Measurements from ENCODE around the gene ITPR1. TPM values are rescaled to one million over a fixed set of nuclear protein-coding genes. Genes with fewer than 3 reads are reported as not detected.

The ITPR1 gene
- total RNA-seq, 2 donors from 2014 or later = 36.8 to 43.8 TPM

DNA sequence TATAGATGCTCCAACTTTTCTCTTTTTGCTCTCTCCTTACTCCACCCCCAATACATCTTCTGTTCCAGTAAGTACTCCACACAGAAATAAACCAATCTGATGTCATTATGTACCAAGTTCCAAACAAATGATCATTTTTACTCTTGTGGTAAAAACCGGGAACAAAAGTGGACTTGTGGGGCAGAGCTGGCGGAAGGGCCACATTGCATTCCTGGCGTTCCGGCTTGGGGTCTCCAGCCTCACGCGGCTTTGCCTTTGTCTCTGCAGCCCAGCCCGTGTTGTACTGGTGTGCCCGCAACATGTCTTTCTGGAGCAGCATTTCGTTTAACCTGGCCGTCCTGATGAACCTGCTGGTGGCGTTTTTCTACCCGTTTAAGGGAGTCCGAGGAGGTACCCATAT, 301.6 kb downstream of the ITPR1 start:
- peak; percentile 27 to 33 for ATAC-seq
- intact Hi-C loops (cut with DNase I) = no loop called here
- DNase-seq = no peak

GRCh38 chr3:4795905-4796304, 302.8 kb downstream of the ITPR1 start:
- ATAC-seq (no peak), DNase-seq (no peak)
- intact Hi-C loops (cut with DNase I) = no loop called here

- intact Hi-C loops (cut with DNase I) = no loop called here
- DNase-seq = no peak
- no peak for ATAC-seq
Measured at GRCh38 chr3:4797201-4797705, 304.1 kb downstream of the ITPR1 start.

DNA sequence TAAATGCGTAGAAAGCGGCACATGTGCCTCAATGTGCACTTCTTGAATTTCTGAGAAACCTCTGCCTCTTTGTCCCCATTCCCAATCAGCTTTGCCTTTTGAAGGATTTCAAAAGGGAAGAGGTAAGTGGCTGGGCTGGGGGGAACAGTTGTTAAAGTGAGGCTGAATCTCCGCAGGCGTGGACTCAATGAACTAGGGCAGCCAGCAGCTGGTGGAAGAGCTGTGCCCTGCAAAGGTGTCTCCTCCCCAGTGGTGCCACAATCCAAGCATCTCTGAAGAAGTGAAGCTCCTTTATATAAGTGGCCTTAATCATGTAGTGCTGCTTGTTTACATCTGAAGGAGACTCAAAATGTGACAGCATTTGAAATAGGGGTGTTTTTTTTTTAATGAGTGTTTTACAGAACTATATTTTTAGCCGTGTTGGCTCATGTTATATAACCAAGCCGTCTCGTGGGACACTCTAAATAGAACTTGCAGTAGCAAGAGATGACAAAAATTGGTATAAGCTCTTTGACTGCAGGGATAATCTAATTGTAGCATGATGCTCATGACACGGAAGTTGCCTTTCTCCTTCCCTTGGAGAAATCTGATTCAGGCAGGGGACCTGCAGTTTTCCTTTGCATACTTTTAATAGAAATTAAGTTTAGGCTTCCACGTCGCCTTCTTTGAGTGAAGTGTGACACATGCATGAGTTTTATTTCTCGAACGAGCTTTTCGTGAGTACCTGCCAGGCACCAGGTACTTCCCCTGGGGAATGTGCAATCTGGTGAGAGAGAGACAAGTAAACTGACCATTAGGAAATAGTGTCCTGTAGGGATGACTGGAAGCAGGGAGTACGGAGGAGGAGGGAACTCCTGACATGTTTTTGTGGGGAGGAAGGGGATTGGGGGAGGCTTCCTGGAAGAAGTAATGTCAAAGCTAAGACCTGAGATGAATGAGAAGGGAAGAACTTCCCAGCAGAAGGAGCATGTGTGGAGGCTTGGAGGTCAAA, 306.4 kb downstream of the ITPR1 start:
- intact Hi-C loops (cut with DNase I) = no loop called here
- ATAC-seq (peak in 1 of 2 donors; percentile 54), DNase-seq (no peak)

DNA sequence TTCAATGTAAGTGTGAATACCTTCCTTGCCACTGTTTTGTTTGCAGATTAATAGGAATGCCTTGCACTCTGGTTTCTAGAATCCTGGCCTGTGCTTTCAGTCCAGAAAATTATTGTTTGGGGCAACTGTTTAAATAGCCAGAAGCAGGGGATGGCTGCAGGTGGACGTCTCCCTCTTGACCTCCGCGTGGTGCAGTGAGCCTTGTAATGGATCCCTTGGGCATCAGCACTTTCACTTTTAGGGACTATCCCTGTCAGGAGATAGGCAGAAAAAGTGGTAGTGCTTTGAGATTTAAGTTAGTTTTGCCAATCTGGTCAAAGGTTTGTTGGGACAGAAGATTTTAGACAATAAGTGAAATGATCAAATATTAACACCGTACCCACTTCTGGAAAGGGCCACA, 307.4 kb downstream of the ITPR1 start:
- DNase-seq = no peak
- intact Hi-C loops (cut with DNase I) = no loop called here
- no peak for ATAC-seq

- no peak for ATAC-seq
- DNase-seq = no peak
- intact Hi-C loops (cut with DNase I) = no loop called here
Measured at GRCh38 chr3:4801892-4802291, 308.7 kb downstream of the ITPR1 start.

DNA sequence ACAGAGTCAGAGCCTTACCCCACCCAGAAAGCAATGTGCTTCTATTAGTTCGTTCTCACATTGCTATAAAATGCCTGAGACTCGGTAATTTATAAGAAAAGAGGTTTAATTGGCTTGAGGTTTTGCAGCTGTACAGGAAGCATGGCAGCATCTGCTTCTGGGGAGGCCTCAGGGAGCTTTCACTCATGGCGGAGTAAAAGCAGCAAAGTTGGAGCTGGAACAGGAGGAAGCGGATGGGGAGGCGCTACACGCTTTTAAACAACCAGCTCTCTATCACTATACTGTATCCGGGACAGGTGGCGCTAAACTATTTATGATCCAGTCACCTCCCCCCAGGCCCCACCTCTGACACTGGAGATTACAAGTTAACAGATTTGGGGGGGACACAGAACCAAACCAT, 309.8 kb downstream of the ITPR1 start:
- ATAC-seq (no peak), DNase-seq (no peak)
- intact Hi-C loops (cut with DNase I) = no loop called here

DNA sequence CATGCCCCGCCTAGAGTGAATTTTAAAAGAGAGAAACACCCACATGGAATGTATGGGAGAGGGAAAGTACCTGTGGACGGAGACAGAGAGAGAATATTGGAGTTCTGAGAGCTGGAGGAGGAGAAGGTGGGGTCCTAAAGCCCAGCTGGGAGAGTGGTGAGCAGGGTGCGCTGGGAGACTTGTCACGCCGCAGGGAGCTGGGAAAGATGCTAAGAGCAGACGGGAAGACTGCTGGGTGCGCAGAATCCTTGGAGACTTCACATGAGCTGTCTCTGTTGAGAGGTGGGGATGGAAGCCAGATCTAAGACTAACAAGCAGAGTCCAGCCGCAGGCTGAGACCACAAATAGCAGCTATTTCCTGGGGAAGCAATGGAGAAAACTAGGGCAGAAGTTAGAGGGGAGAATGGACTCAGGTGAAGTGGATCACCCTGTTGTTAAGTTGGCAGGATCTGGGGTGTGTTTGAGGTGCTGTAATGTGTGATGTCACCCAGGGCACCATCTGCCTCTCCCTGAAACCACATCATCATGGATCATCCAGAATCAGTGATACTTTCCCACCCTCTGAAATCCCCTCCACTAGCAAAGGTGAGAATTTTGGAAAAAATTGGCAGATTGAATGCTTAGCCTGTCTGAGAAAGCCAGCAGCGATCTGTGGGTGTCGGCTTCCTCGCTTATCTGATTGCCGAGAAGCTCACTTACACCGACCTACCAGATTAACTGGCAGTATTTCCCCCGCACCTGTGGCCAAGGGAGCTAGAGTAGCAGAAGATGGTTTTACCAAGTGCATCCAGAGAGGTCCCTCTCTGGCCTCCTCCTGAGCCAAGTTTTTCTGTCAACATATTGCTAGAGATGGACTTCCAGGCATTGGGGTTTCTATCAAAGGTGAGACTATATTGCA, 311.3 kb downstream of the ITPR1 start:
- ATAC-seq (no peak), DNase-seq (no peak)
- intact Hi-C loops (cut with DNase I) = no loop called here

- intact Hi-C loops (cut with DNase I) = no loop called here
- DNase-seq (no peak), ATAC-seq (no peak)
Measured at GRCh38 chr3:4805662-4806061, 312.5 kb downstream of the ITPR1 start.

DNA sequence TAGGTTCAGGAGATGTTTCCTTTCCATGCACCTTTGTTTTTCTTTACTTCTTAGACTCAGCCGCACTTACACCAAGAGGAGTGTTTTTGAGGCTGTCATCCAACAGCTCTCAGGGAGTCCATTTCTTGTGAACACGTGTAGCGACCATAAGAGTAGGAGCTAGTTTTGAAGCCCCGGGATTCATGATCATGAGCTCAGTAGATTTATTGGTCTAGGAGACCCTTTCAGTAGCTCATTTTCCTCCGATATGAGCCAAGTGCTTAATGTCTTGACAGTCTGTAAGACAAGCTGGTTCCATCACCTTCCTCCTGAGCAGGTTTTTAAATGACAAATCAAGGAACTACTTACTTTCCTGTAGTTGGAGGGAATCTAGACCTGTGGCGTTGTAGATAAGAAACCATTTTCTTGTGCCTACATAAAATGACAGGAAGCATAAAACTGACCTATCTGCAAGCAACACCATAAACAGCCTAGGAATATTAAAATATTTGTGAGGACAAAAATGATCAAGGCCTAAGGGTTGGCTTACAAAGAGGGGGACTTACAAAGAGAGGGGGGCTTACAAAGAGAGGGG, 313.5 kb downstream of the ITPR1 start:
- ATAC-seq = no peak
- intact Hi-C loops (cut with DNase I) = no loop called here

DNA sequence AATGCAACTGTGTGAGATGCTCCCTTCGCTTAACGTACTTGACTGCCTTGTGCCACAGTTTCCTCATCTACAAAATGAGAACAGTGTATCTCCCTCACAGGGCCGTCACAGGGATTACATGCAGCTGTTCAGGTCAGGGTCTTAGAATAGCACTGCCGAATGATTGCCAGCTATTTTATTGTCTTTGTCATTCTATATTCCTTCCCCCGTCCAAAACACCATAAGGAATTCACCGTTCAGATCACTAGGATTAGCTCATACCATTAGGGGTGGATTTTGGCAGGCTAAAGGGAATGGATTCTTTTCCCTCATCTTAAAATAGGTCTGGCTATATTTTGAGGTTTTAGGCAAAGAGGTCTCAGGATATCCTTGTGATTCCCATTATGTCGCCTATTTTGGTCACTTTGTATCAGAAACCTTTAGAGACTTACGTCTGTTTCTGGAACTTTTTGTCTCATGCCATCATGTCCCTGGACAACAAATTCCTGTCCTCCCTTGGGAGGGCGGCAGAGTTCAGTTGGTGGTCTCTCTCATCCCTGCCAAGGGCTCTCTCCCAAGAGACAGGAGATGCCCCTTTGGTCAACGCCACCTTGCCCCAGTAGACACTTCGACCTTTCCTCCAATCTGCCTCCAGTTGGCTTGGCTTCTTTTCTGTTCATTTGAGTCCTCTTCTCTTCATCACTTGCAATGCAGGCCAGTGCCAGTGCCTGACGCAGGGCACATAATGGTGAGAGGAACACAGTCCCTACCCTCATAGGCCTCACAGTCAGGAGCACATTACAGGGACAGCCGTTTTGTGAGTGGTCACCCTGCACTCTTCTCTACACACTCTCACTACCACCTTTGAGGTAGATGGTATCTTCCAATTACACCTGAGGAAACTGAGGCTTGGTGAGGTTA, 314.5 kb downstream of the ITPR1 start:
- intact Hi-C loops (cut with DNase I) = no loop called here
- peak in 1 of 2 donors; percentile 23 for ATAC-seq
- no peak for DNase-seq

More for the DNA sequence above, 313.5 kb downstream of the ITPR1 start:
- no peak for DNase-seq

DNA sequence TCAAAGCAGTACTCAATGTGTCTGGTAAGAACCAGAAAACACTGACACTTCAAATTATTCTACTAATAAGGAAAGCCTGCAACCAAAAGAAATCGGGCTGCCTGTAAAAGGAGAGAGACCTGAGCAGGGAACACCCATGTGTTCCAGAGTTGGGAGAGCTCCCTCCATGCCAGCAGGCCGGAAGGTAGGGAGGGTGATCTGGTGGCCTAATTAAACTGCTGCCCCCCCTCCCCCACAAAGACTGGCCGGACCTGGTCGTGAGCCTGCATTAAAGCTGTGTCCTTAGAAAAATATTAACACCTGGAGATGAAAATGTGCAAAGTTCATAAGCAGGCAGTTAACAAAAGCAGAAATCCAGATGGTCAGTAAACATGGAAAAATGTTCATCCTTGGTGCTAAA, 315.5 kb downstream of the ITPR1 start:
- no peak for ATAC-seq
- no peak for DNase-seq
- intact Hi-C loops (cut with DNase I) = no loop called here

DNA sequence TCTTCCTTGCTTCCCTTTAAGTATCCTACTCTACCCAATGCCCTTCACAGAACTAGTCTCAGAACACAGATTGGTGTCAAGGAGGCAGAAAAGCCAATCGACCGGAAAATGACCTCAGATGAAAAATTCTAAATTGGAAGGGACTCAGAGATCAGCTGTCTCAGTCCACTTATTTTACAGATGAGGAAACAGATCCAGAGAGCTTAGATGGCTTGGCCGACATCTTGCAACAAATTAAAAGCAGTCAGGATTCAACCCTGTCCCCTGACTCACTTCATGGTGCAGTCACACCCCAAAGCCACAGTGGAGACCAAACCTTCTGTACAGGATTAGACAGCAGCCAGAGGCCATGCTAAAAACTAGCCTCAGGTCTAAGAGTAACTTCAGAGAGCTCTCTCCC, 316.8 kb downstream of the ITPR1 start:
- no peak for ATAC-seq
- no peak for DNase-seq
- intact Hi-C loops (cut with DNase I) = no loop called here

GRCh38 chr3:4812591-4812990, 319.4 kb downstream of the ITPR1 start:
- intact Hi-C loops (cut with DNase I) = no loop called here
- ATAC-seq (no peak), DNase-seq (no peak)

DNA sequence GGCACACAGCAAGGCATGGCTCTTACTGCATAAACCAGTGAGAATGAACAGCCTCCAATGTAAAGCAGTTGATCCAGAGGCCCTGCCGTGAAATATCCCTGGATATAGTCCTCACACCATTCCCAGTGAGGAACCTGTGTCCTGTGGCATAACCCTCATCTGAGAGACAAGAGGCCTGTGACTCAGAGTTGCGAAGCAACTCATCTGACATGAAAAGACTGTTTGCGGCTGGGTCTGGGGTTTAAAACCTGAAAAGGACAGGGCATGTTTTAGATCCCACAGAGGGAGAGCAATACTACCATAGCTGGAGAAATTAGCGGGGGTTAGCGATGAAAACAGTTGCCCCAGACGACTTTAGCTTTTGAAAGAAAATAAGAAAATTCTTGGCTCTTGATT, 320.8 kb downstream of the ITPR1 start:
- DNase-seq (no peak), ATAC-seq (no peak)
- intact Hi-C loops (cut with DNase I) = no loop called here

DNA sequence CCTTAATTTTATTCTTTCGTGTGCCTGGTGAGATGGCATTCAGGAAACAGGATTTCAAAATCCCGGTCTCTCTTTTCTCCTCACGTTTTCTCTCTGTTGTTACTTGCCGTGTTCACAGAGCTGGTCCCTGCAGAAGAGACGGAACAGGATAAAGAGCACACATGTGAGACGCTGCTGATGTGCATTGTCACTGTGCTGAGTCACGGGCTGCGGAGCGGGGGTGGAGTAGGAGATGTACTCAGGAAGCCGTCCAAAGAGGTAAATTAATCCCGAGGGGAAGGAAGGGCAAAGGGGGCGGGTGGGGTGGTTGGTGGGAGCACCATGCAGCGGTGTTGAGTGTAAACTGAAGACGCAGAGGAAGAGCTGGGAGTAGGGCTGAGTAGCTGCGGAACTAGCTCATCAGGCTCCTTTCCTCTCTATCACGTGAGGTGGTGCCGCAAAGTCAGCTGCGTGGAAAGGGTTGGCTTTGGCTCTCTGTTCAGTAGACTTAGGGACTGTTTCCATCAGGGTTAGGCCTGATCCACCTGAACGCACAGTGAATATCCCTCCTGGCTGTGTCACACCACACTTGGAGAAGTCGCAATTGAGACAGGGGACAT, 321.3 kb downstream of the ITPR1 start:
- DNase-seq (peak; percentile 45), ATAC-seq (peak; percentile 63 to 75)
- intact Hi-C loops (cut with DNase I) = no loop called here

GRCh38 chr3:4814904-4815574, 321.9 kb downstream of the ITPR1 start:
- ATAC-seq (no peak), DNase-seq (no peak)
- intact Hi-C loops (cut with DNase I) = no loop called here

DNA sequence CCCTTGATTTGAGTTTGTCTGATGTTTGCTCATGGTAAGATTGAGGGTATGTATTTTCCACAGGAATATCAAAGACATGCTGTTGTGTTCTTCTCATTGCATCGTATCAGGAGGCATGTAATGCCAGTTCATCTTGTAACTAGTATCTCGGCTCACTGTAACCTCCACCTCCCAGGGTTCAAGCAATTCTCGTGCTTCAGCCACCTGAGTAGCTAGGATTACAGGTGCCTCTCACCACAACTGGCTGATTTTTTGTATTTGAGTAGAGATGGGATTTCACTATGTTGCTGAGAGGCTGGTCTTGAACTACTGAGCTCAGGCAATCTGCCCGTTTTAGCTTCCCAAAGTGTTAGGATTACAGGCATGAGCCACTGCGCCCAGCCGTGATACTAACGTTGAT, 323.2 kb downstream of the ITPR1 start:
- intact Hi-C loops (cut with DNase I) = no loop called here
- no peak for ATAC-seq

More for the DNA sequence above, 323.2 kb downstream of the ITPR1 start:
- no peak for DNase-seq
